HEK293 (cell line): ENCODE data around the gene SCD.

Source experiments
- GLIS1 ChIP-seq: fragments of 450-650 bp; formaldehyde crosslinking; IDR thresholded peaks from 2 replicates; pipeline ENCODE4 v1.5.1; 2016; ENCODE audit warnings: missing biosample characterization, missing genetic modification characterization
- SP2 ChIP-seq: fragments of 450-650 bp; formaldehyde crosslinking; IDR thresholded peaks from 2 replicates; pipeline ENCODE4 v1.5.1; 2016; ENCODE audit warnings: missing biosample characterization, missing genetic modification characterization
- TF ChIP-seq, protein P1 (sequence below): fragments of 450-650 bp; formaldehyde crosslinking; IDR thresholded peaks from 2 replicates; pipeline ENCODE4 v1.5.1; 2016; ENCODE audit warnings: missing biosample characterization, missing genetic modification characterization

DNA sequence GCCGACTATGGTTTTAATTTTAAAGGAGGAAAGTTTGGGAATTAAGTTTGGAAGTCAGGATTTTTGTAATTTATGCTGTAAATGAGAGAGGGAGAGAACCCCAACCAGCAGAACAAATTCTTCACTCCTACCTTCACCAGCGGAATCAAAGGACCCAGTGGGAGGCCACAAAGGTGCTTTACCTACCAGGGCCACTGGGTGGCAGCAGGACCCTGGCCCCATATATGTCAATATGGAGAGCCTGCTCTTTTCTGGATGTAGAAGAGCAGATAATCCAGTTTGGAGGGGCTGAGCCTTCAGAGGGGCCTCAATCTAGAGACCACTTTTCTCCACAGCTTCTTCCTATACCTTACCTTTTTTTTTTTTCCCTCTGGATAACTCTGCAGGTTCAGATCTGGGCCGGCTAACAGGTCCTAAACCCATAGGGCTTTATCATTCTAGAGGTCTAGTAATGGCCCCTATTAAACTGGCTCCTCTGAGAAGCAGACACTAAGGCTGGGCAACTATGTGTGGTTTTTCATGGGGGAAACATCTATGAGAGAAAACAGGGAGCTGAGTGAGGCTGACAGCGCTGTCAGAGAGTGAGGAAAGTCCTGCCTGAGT is 8.5 kb upstream of the SCD start:
- TF ChIP-seq, protein P1, sequence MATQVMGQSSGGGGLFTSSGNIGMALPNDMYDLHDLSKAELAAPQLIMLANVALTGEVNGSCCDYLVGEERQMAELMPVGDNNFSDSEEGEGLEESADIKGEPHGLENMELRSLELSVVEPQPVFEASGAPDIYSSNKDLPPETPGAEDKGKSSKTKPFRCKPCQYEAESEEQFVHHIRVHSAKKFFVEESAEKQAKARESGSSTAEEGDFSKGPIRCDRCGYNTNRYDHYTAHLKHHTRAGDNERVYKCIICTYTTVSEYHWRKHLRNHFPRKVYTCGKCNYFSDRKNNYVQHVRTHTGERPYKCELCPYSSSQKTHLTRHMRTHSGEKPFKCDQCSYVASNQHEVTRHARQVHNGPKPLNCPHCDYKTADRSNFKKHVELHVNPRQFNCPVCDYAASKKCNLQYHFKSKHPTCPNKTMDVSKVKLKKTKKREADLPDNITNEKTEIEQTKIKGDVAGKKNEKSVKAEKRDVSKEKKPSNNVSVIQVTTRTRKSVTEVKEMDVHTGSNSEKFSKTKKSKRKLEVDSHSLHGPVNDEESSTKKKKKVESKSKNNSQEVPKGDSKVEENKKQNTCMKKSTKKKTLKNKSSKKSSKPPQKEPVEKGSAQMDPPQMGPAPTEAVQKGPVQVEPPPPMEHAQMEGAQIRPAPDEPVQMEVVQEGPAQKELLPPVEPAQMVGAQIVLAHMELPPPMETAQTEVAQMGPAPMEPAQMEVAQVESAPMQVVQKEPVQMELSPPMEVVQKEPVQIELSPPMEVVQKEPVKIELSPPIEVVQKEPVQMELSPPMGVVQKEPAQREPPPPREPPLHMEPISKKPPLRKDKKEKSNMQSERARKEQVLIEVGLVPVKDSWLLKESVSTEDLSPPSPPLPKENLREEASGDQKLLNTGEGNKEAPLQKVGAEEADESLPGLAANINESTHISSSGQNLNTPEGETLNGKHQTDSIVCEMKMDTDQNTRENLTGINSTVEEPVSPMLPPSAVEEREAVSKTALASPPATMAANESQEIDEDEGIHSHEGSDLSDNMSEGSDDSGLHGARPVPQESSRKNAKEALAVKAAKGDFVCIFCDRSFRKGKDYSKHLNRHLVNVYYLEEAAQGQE (tag by site-specific recombination) = no peak
- TF ChIP-seq SP2 (tag by site-specific recombination) (no peak), GLIS1 (tag by site-specific recombination) (no peak; the same call in 1 of the 2 replicates)
